Measurements from ENCODE around the gene CFL1. TPM values are rescaled to one million over a fixed set of nuclear protein-coding genes. Genes with fewer than 3 reads are reported as not detected.

The CFL1 gene
- total RNA-seq = 100 to 1,000 TPM; 428 to 506 (median 487) TPM
- 1,000 to 10,000 TPM; 1,456 to 2,165 (median 1,757) TPM for polyA plus RNA-seq

- Histone ChIP-seq H3K4me1 (peaks cover 0 to 70% (median 59%) of the 10 kb centered on the region in 4 donors), H3K27ac (peak within 1 kb of the TSS; percentile 89 to 99 (median 95)), H3K36me3 (peaks cover 25 to 47% (median 45%) of the 10 kb centered on the region in 4 donors), H3K27me3 (no peaks in the 10 kb centered on the region), H3K9me3 (no peaks in the 10 kb centered on the region), H3K4me3 (peak within 1 kb of the TSS; percentile 79 to 99 (median 98))
- intact Hi-C loops (cut with DNase I) = loop anchor here (1.0 to 5.0 kb wide), 3 partner anchors 30 to 286 kb away; partner anchors contain the start of genes C11orf68, DRAP1, FAM89B and FIBP
- peak; percentile 100 for DNase-seq
- WGBS, 2 donors = 0% methylated on average over 92 of the region's 92 CpGs
- TF ChIP-seq EP300 (IDR thresholded peaks at IDR 0.05) (peak in 1 of 4 donors; percentile 62), POLR2AphosphoS5 (IDR thresholded peaks at IDR 0.05) (peak; percentile 93 to 99 (median 98)), POLR2A (IDR thresholded peaks at IDR 0.05) (peak; percentile 95 to 96)
- TF ChIP-seq, protein P1, sequence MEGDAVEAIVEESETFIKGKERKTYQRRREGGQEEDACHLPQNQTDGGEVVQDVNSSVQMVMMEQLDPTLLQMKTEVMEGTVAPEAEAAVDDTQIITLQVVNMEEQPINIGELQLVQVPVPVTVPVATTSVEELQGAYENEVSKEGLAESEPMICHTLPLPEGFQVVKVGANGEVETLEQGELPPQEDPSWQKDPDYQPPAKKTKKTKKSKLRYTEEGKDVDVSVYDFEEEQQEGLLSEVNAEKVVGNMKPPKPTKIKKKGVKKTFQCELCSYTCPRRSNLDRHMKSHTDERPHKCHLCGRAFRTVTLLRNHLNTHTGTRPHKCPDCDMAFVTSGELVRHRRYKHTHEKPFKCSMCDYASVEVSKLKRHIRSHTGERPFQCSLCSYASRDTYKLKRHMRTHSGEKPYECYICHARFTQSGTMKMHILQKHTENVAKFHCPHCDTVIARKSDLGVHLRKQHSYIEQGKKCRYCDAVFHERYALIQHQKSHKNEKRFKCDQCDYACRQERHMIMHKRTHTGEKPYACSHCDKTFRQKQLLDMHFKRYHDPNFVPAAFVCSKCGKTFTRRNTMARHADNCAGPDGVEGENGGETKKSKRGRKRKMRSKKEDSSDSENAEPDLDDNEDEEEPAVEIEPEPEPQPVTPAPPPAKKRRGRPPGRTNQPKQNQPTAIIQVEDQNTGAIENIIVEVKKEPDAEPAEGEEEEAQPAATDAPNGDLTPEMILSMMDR (IDR thresholded peaks at IDR 0.05) = no peak
Measured at GRCh38 chr11:65857853-65858680, at the start of gene CFL1. CFL1 (minus strand) TSS chr11:65858180; CDS start chr11:65858099, 81 bp downstream.

- TF ChIP-seq EP300 (IDR thresholded peaks at IDR 0.05) = no peak
- TF ChIP-seq POLR2A (IDR thresholded peaks at IDR 0.05) = no peak
- TF ChIP-seq, protein P1 (IDR thresholded peaks at IDR 0.05) = no peak
- TF ChIP-seq POLR2AphosphoS5 (IDR thresholded peaks at IDR 0.05) = no peak
- intact Hi-C loops (cut with DNase I) = no loop called here
- Histone ChIP-seq H3K27ac (no peak overlapping the region), H3K27me3 (no peaks in the 10 kb centered on the region), H3K4me1 (peaks cover 0 to 5% (median 4%) of the 10 kb centered on the region in 4 donors), H3K36me3 (no peaks in the 10 kb centered on the region), H3K9me3 (no peaks in the 10 kb centered on the region), H3K4me3 (no peak overlapping the region)
- no peak for DNase-seq
- 84 to 89% methylated on average over 5 of the region's 5 CpGs for WGBS, 2 donors
Measured at GRCh38 chr11:65906602-65907001, 48.6 kb upstream of the CFL1 start.

GRCh38 chr11:65903715-65904114 lies 45.7 kb upstream of the CFL1 start:
- H3K36me3 ChIP-seq = no peaks in the 10 kb centered on the region
- no peak overlapping the region for H3K27ac ChIP-seq
- H3K27me3 ChIP-seq = peaks cover 0 to 15% (median 8%) of the 10 kb centered on the region in 3 donors
- TF ChIP-seq EP300 (IDR thresholded peaks at IDR 0.05) = no peak
- TF ChIP-seq, protein P1 (IDR thresholded peaks at IDR 0.05) = no peak
- no peak for TF ChIP-seq POLR2A (IDR thresholded peaks at IDR 0.05)
- no peak for TF ChIP-seq POLR2AphosphoS5 (IDR thresholded peaks at IDR 0.05)
- no peak overlapping the region for H3K4me3 ChIP-seq
- intact Hi-C loops (cut with DNase I) = no loop called here
- peaks cover 0 to 20% (median 16%) of the 10 kb centered on the region in 4 donors for H3K4me1 ChIP-seq
- DNase-seq = no peak
- WGBS, 2 donors = 27 to 77% methylated on average over 8 of the region's 8 CpGs
- H3K9me3 ChIP-seq = no peaks in the 10 kb centered on the region

GRCh38 chr11:65903068-65903481 lies 45.1 kb upstream of the CFL1 start:
- Histone ChIP-seq H3K4me1 (peaks cover 0 to 21% (median 16%) of the 10 kb centered on the region in 4 donors), H3K27me3 (peaks cover 0 to 15% (median 8%) of the 10 kb centered on the region in 3 donors), H3K9me3 (no peaks in the 10 kb centered on the region), H3K27ac (no peak overlapping the region), H3K4me3 (no peak overlapping the region), H3K36me3 (no peaks in the 10 kb centered on the region)
- WGBS, 2 donors = 22 to 25% methylated on average over 5 of the region's 5 CpGs
- intact Hi-C loops (cut with DNase I) = no loop called here
- no peak for DNase-seq
- TF ChIP-seq, protein P1 (IDR thresholded peaks at IDR 0.05) = no peak
- TF ChIP-seq POLR2A (IDR thresholded peaks at IDR 0.05) = no peak
- TF ChIP-seq POLR2AphosphoS5 (IDR thresholded peaks at IDR 0.05) = no peak
- TF ChIP-seq EP300 (IDR thresholded peaks at IDR 0.05) = no peak

Data from sigmoid colon (tissue), 7 donors.